ENCODE measurements around the gene GRWD1. TPM values are rescaled to one million over a fixed set of nuclear protein-coding genes. Genes with fewer than 3 reads are reported as not detected.

The GRWD1 gene
- total RNA-seq, 1 experiment from 2014 or later: 56.7 TPM

- BruUV-seq (replicated peaks): no TSS peak
- POLR2A ChIA-PET: no interaction called here
- intact Hi-C loops (cut with micrococcal nuclease; ENCODE audit: unreplicated experiment): no loop called here
- DNase-seq (ENCODE audit: low read depth, low spot score) (no peak), ATAC-seq (no peak)
- in situ Hi-C loops (cut with HindIII; ENCODE audit: low pct_unique_long_range_greater_than_20kb, low sequenced_read_pairs): no loop called here
- Histone ChIP-seq H3K27ac (ENCODE audit: low read length) (no peak overlapping the region), H3K4me1 (ENCODE audit: control insufficient read depth, insufficient read depth, low read length) (no peaks in the 10 kb centered on the region), H3K27me3 (ENCODE audit: control insufficient read depth, insufficient read depth, low read length) (no peaks in the 10 kb centered on the region), H3K36me3 (ENCODE audit: control insufficient read depth, insufficient read depth, low read length) (no peaks in the 10 kb centered on the region), H3K9me3 (ENCODE audit: control insufficient read depth, insufficient read depth, low read depth, low read length) (no peaks in the 10 kb centered on the region), H3K4me3 (ENCODE audit: low read depth in 2 of 2, low read length in 2 of 2) (no peak overlapping the region)
- TF ChIP-seq TCF7L2 (IDR thresholded peaks at IDR 0.05; ENCODE audit: low read depth, low read length) (no peak), POLR2AphosphoS5 (IDR thresholded peaks at IDR 0.05; ENCODE audit: low read depth, low read length) (no peak), SIN3A (IDR thresholded peaks at IDR 0.05; ENCODE audit: borderline replicate concordance, insufficient read depth, low read depth, low read length) (no peak)
- TF ChIP-seq, protein P1, sequence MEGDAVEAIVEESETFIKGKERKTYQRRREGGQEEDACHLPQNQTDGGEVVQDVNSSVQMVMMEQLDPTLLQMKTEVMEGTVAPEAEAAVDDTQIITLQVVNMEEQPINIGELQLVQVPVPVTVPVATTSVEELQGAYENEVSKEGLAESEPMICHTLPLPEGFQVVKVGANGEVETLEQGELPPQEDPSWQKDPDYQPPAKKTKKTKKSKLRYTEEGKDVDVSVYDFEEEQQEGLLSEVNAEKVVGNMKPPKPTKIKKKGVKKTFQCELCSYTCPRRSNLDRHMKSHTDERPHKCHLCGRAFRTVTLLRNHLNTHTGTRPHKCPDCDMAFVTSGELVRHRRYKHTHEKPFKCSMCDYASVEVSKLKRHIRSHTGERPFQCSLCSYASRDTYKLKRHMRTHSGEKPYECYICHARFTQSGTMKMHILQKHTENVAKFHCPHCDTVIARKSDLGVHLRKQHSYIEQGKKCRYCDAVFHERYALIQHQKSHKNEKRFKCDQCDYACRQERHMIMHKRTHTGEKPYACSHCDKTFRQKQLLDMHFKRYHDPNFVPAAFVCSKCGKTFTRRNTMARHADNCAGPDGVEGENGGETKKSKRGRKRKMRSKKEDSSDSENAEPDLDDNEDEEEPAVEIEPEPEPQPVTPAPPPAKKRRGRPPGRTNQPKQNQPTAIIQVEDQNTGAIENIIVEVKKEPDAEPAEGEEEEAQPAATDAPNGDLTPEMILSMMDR (IDR thresholded peaks at IDR 0.05): no peak
- TF ChIP-seq, protein P2, sequence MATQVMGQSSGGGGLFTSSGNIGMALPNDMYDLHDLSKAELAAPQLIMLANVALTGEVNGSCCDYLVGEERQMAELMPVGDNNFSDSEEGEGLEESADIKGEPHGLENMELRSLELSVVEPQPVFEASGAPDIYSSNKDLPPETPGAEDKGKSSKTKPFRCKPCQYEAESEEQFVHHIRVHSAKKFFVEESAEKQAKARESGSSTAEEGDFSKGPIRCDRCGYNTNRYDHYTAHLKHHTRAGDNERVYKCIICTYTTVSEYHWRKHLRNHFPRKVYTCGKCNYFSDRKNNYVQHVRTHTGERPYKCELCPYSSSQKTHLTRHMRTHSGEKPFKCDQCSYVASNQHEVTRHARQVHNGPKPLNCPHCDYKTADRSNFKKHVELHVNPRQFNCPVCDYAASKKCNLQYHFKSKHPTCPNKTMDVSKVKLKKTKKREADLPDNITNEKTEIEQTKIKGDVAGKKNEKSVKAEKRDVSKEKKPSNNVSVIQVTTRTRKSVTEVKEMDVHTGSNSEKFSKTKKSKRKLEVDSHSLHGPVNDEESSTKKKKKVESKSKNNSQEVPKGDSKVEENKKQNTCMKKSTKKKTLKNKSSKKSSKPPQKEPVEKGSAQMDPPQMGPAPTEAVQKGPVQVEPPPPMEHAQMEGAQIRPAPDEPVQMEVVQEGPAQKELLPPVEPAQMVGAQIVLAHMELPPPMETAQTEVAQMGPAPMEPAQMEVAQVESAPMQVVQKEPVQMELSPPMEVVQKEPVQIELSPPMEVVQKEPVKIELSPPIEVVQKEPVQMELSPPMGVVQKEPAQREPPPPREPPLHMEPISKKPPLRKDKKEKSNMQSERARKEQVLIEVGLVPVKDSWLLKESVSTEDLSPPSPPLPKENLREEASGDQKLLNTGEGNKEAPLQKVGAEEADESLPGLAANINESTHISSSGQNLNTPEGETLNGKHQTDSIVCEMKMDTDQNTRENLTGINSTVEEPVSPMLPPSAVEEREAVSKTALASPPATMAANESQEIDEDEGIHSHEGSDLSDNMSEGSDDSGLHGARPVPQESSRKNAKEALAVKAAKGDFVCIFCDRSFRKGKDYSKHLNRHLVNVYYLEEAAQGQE (IDR thresholded peaks at IDR 0.05; ENCODE audit: insufficient read depth in 1 of 2, low read depth in 2 of 2, low read length in 1 of 2): no peak
- CTCF ChIA-PET: no interaction called here
Observed at GRCh38 chr19:48405850-48406249, 39.9 kb upstream of the GRWD1 start.

DNA sequence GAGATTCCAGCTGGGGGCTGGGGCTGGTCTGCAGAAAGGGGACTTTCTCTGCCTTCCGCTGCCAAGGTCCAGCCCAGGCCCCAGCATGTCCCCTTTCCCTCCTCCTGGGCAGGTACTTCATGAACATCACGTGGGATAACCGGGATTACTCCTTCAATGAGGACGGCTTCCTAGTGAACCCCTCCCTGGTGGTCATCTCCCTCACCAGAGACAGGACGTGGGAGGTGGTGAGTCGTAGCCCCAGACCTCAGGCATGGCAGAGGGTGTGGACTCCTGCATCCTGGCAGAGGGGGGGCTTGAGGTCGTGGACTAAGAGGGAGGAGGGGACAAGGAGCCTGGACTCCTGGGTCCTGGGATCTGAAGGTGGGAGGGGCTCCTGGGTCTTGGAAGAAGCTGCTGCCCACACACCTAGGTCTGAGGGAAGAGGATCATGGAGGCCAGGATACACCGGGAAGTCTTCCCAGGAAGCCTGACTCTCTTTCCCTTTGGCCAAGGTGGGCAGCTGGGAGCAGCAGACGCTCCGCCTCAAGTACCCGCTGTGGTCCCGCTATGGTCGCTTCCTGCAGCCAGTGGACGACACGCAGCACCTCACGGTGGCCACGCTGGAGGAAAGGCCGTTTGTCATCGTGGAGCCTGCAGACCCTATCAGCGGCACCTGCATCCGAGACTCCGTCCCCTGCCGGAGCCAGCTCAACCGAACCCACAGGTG, 31.8 kb upstream of the GRWD1 start:
- in situ Hi-C loops (cut with HindIII; ENCODE audit: low pct_unique_long_range_greater_than_20kb, low sequenced_read_pairs): no loop called here
- H3K4me1 ChIP-seq (ENCODE audit: control insufficient read depth, insufficient read depth, low read length): no peaks in the 10 kb centered on the region
- no peaks in the 10 kb centered on the region for H3K27me3 ChIP-seq (ENCODE audit: control insufficient read depth, insufficient read depth, low read length)
- POLR2A ChIA-PET: no interaction called here
- BruUV-seq (replicated peaks): no TSS peak
- no peak for TF ChIP-seq TCF7L2 (IDR thresholded peaks at IDR 0.05; ENCODE audit: low read depth, low read length)
- TF ChIP-seq SIN3A (IDR thresholded peaks at IDR 0.05; ENCODE audit: borderline replicate concordance, insufficient read depth, low read depth, low read length): no peak
- TF ChIP-seq, protein P2 (IDR thresholded peaks at IDR 0.05; ENCODE audit: insufficient read depth in 1 of 2, low read depth in 2 of 2, low read length in 1 of 2): no peak
- TF ChIP-seq, protein P1 (IDR thresholded peaks at IDR 0.05): no peak
- no peak for TF ChIP-seq POLR2AphosphoS5 (IDR thresholded peaks at IDR 0.05; ENCODE audit: low read depth, low read length)
- no peak overlapping the region for H3K4me3 ChIP-seq (ENCODE audit: low read depth in 2 of 2, low read length in 2 of 2)
- H3K27ac ChIP-seq (ENCODE audit: low read length): no peak overlapping the region
- intact Hi-C loops (cut with micrococcal nuclease; ENCODE audit: unreplicated experiment): no loop called here
- ATAC-seq: peak; percentile 24; the same call in 1 of the 2 replicates
- no peaks in the 10 kb centered on the region for H3K9me3 ChIP-seq (ENCODE audit: control insufficient read depth, insufficient read depth, low read depth, low read length)
- DNase-seq (ENCODE audit: low read depth, low spot score): no peak
- CTCF ChIA-PET: no interaction called here
- no peaks in the 10 kb centered on the region for H3K36me3 ChIP-seq (ENCODE audit: control insufficient read depth, insufficient read depth, low read length)
